ENCODE results near the gene FGF14.

GRCh38 chr13:101730420-101731000 lies 671.3 kb downstream of the FGF14 start:
- TF ChIP-seq POLR2A (IDR thresholded peaks at IDR 0.05) (no peak), EP300 (IDR thresholded peaks at IDR 0.05; ENCODE audit: low read depth) (no peak), CTCF (IDR thresholded peaks at IDR 0.05) (no peak), POLR2AphosphoS5 (IDR thresholded peaks at IDR 0.05) (no peak)
